Measurements from ENCODE around the gene NTMT1.
A peak's percentile ranks its signal among the peaks of the same experiment; 100 is the strongest.
"Not testable (repeated sequence)": the region's sequence is repeated elsewhere in the genome, so short reads cannot be mapped to it uniquely, and the experiment has no call there.

The NTMT1 gene, protein sequence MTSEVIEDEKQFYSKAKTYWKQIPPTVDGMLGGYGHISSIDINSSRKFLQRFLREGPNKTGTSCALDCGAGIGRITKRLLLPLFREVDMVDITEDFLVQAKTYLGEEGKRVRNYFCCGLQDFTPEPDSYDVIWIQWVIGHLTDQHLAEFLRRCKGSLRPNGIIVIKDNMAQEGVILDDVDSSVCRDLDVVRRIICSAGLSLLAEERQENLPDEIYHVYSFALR

DNA sequence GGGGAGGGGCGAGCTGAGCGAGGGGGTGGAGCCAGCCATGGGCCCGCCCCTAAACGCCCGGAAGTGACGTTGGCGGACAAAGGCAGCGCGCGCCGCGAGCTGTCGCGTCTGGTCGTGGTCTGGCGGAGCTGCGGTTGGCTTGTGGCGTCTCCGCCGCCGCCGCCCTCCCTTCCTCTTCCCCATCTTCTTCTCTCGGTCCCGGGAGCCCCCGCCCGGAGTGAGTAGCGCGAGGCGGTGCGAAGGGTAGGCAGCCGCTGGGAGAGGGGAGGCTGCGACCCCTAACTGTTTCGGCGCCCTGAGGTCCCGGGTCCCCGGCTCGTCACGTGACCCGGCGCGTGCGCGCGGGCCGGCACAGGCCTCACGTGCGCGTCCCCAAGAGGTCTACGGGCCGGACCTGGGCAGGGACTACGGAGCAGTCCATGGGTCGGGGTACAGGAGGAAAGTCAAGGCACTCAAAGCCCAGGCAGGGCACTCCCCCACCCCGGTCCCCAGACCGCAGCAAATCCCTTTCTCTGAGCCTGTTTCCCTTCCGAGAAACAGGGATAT is at the start of gene NTMT1:
Gene NTMT1 (plus strand): TSS at position 85 of the 546 bp plus-strand sequence. CDS start 6,541 bp downstream, outside the sequence.
- DNase-seq (ENCODE audit: low spot score), result peak; percentile 94

DNA sequence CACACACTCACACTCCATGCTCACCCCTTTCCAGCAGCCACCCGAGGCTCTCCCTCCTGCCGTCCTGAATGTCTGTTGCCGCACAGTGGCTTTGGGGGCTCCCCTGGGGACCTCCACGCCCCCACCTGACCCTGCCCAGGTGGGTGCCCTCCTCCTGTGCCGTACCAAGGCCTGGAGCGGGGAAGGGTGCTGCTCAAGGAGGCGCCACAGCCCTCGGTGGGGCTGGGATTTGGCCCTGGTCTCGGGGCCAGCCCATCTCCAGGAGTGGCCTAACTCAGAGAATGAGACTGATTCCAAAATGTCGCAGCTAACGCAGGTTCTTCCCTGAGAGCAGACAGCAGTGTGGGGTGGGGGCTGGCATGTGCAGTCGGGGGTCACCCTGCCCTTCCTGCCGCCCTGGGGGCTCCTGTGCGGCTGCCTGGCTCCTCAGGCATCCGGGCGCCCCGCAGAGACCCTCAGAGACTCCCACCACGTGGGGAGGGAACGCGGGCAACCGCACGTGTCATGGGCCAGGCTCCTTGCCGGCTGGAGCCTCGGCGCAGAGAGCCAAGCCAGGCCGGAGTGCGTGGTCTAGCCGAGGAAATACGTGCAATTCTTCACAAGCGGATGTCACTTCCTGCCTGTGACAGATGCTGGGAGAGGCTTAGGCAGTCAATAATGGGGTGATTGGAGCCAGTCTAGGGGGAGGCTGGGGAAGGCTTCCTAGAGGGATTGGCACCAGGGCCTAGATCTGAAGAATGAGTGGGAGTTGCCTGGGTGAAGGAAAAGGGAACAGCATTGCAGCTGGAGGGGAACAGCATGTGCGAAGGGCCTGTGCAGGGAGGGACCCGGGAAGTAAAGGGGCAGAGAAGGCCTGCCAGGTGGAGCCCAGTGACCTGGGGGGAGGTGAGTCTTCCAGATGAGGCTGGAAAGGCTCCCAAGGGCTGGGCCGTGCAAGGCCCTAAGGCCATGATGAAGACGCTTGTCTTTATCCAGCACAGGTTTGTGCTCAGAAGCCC is 49.1 kb upstream of the NTMT1 start:
- peak; percentile 59 for DNase-seq (ENCODE audit: low spot score)

DNA sequence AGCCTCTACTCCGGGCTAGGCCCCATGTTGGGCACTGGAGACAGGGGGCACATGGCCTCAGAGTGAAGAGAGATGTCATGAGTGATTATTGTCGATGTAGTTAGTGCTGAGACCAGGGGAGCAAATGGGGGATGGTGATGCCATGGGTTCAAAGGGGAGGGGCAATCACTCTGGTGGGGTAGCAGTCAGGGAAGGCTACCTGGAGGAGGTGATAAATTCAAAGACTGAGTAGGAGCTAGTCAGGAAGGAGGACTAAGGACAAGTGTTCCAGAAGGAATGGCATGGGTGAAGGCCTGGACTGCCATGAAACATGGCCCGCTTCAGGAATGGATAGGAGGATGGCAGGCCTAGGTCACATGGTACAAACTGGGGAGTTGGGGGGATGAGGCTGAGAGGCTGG is 46.7 kb upstream of the NTMT1 start:
- no peak for DNase-seq (ENCODE audit: low spot score)

DNA sequence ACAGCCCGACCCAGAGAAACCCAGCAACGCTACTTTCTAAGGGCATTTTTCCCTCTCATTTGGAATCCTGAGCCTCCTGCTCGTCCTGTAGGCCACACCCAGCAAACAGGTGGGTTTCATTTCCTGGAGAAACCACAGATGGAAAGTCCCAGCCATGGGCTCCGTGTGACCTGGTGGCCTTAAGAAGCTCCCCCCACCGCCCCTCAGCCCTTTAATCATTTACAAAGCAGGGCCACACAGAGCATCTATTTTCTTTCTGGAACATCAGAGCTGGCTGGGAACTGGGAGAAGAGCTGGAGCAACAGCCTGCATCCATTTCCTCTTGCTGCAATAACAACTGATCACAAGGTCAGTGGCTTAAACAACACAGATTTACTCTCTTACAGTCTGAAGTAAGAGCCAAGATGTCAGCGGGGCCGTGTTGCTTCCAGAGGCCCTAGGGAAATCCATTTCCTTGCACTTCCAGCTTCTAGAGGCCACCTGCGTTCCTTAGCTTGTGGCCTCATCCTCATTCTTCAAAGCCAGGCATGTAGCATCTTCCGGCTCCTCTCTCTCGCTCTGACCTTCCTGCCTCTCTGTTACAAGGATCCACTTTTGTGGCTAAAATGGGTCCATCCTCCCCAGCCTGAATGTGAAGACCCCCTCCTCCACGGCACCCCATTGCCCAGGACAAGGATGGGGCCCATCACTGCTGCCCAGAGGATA is 45.6 kb upstream of the NTMT1 start:
- DNase-seq (ENCODE audit: low spot score), result no peak

DNA sequence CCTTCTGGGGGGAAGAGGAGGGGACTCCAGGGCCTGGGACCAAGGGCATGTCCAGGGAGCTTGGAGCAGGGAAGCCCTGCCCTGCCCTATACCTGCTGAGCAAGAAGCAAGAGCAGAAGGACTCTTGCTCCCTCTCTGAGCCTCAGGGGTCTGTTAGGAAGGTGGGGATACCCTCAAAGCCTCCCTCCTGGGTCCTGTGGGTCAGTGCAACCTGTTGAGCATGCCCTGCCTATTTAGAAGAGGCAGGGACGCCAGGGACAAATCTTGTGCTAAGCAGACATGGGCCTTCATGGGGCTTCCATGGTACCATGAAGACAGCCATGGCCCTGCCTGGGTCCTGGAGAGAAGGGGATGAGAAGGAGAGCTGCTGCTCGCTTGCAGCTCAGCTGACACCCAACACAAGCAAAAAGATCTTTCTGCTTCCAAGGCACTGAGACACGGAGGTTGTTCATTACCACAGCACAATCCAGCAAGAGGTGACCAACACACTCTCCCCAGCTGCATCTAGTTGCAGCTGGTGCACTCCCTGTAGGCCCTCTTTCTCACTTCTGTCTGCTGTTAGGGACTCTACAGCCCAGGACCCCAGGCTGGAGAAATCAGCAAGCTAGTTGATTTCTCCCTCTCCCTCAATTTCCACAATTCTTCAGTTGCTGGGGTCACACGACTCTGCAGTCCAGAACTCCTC is 44.3 kb upstream of the NTMT1 start:
- DNase-seq (ENCODE audit: low spot score), result no peak

DNA sequence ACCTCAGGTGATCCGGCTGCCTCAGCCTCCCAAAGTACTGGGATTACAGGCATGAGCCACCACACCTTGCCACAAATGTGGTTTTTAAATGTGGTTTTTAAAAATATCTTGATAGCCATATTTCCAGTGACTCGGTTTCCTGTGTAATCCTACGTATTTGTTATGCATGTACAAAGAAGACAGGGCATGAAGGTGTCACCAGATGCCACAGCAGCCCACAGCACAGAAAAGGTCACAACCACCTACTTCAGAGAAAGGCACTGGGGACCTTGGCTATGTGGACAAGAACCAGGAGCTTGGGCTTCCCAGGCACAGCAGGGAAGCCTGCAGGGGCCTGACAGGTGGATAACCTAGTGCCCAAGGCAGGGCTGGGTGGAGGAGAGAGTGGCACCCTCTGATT is 43.1 kb upstream of the NTMT1 start:
- DNase-seq (ENCODE audit: low spot score), result no peak

DNA sequence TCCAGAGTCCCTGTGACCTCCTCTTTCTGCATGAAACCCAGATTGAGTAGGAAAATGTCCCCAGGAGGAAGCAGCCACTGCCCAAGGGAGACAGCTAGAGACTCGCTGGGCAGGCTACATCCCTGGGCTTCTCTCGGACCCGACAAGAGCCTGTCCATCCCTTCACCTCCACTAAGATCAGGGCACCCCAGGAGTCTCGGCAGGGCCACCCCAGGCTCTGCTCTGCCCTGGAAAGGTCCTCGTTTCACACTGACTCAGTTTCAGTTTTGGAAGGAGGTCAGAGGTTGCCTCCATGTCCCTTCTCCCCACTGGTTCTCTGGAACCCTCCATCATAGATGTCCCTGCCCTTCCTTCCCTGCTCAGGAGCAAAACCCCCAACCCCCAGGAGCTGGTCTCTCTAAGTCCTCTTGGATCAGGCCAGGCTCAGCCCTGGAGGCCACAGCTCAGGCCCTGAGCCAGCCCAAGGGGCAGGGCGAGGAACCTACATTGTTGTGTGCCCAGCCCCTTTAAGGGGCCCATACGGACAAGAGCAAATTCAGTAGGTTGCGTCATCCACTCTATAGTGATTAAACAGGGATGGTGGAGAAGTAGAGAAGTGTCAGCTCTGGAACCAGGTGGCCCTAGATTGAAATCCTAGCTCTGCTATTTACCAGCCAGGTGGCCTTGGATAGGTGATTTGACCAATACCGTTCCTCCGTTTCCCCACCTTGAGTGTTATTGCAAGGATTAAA is 42.5 kb upstream of the NTMT1 start:
- DNase-seq (ENCODE audit: low spot score), result no peak

DNA sequence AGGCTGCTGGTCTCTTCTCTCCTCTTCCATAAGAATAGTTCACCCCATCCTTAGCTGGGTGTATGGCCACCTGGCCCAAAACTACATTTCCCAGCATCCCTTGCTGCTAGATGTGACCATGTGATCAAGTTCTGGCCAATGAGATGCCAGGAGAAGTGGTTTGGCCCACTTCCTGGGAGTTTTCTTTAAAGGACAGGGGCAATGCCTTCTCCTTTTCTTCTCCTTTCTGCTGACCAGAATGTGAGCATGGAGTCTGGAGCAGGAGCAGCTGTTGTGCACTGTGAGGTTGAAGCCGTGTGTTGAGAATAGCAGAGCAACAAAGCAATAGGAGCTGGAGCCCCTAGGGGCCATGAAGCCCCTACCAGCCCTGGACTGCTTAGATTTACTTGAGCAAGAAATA is 41.8 kb upstream of the NTMT1 start:
- peak; percentile 86 for DNase-seq (ENCODE audit: low spot score)

DNA sequence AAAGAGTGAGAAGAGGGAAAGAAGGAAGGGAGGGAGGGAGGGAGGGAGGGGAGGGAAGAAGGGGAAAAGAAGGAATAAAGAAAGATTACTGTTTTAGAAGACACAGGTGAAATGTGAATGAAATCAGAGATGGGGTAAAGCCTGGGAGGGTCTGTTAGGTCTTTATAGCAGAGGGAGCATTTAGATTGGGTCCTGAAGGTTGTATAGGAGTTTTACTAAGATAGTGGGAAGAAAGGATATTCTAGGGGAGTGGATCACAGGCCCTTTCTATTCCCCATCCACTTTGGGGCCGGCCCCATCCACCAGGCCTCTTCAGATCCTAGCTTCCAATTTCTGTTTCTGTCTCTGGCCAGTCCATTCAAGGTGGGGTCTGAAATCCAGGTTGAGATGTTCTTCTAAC is 40.6 kb upstream of the NTMT1 start:
- DNase-seq (ENCODE audit: low spot score), result no peak

DNA sequence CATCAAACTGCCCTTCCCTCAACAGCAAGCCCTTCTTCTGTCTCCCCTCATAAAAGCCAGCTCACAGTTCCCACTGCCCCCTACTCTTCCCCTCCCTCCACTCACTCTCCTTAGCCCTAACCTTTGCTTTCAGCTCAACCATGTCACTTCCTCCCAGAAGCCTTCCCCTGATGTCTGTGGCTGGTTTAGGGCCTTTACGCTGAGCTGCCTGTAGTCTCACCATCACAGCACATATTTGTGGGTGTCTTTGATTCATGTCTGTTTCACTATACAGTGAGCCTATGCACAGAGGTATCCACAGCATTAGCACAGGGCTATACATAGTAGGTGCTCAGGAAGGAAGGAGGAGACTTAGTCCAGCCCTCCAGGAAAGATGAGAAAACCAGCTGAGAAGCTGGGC is 39.7 kb upstream of the NTMT1 start:
- DNase-seq (ENCODE audit: low spot score), result no peak

DNA sequence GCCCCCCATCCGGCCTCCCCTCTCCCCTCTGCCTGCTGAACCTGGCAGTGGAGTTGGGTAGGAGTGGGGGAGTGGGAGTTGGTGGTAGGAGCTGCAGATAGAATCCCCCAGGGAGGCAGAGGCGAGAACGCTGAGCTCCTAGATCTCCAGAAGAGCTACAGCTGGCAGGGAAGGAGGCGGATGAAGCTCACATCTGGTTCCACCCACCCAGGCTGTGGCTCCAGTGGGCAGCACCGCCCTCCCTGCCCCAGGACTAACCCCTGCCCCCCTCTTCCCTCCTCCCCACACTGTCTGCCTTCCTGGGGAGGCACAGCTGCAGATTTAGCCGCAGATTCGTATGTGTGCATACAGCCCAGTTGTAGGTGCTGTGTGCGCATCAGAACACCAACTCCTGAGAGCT is 39.3 kb upstream of the NTMT1 start:
- DNase-seq (ENCODE audit: low spot score), result peak; percentile 33

DNA sequence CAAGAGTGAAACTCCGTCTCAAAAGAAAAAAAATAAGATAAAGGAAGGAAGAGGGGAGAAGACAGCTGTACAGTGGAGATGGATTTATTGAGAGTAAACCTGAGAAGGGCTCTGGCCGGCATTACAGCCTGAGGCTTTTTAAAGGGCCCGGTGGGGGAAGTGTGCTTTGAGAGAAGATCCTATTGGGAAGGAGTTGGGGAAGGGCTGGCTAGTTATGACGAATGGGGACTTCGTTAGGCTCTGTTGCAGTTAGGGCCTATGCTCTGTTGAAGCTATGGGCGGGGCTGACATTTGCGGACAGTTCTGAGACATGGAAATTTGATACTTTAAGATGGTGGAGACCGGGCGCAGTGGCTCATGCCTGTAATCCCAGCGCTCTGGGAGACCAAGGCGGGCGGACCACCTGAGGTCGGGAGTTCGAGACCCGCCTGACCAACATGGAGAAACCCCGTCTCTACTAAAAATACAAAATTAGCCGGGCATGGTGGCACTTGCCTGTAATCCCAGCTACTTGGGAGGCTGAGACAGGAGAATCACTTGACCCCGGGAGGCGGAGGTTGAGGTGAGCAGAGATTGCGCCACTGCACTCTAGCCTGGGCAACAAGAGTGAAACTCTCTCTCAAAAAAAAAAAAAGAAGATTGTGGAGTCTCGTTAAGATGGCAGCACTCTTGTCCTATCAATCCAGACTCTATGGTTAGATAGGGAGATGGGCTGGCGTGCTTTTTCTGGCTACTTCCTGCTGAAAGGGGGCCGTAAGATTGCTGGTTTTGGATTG is 38.3 kb upstream of the NTMT1 start:
- no peak for DNase-seq (ENCODE audit: low spot score)

DNA sequence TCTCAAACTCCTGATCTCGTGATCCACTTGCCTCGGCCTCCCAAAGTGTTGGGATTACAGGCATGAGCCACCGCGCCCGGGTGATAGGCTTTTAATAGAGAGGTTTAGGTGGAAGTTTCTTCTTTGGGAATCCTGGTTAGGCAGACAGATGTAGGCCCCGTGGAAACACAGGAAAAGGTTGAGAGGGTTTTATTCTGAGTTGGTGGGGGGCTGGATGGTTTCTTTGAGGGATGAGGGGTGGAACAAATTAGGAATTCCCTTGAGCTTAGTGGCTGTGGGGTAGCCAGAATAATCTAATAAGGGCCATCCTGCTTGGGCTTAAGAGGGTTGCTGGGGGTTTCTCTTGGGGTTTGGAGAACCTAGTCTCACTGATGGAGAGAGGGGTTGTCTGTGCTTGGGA is 35.5 kb upstream of the NTMT1 start:
- no peak for DNase-seq (ENCODE audit: low spot score)

DNA sequence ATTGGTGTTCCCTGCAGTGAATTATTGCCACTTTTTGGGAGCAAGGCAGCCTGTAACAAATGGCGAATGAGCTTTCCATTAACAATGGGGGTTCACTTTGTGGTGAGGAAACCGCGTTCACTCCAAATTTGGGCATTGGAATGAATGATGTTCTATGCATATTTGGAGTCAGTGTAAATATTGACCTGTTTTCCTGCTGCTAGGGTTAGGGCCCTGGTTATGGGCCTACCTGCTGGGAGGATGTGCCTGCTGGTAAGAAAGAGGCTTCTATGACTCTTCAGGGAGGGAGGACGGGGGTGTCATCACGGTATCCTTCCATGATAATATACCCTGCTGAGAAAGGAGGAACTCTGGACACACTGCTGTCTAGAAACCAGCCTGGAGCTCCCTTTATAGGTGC is 34.0 kb upstream of the NTMT1 start:
- no peak for DNase-seq (ENCODE audit: low spot score)

DNA sequence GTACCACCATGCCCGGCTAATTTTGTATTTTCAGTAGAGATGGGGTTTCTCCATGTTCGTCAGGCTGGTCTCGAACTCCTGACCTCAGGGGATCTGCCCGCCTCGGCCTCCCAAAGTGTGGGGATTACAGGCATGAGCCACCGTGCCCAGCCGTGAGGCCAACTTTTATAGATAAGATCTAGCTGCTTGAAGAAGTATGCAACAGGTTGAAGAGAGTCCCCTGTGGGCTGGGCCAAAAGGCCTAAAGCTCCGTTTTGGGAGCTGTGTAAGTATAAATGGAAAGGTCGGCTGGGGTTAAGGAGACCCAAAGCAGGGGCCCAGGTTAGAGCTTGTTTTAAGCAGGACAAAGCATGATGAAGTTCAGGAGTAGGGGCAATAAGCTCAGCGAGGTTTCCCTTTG is 33.2 kb upstream of the NTMT1 start:
- not testable (repeated sequence) for DNase-seq (ENCODE audit: low spot score)

DNA sequence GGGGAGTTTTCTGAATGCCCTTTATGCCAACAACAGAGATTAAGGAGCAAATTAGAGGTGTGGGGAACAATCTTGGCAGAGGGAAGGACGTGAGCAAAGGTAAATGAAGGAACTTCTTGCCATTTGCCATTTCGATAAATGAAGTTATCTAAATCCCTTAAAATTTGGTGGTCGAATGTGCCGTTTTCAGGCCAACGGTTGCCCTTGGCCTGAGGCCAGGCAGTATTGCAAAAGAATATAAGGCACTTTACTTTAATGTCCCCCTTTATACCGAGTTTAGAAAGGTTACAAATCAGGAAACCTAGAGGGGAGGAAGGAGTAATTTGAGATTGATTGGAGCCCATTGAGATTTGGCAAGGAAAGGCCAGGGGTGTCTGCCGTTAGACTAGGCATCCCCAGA is 31.3 kb upstream of the NTMT1 start:
- DNase-seq (ENCODE audit: low spot score), result no peak

DNA sequence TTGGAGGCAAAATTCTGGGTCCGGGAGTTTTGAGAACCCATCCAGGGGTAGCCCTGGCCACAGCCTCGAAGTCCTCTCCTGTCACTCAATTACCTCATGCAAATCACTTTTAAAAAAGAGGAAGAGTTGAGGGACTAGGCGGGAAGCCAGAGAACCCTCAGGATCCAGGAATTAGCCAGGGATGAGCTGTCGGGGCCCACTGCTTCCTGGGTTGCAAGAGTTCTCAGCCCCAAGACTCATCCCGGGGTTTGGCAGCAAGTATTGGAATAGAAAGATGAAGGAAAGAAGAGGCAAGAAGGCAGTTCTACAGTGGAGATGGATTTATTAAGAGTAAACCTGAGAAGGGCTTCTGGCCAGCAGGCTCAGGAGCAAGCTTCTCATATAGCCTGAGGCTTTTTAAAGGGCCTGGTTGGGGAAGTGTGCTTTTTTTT is 30.6 kb upstream of the NTMT1 start:
- peak; percentile 60 for DNase-seq (ENCODE audit: low spot score)

DNA sequence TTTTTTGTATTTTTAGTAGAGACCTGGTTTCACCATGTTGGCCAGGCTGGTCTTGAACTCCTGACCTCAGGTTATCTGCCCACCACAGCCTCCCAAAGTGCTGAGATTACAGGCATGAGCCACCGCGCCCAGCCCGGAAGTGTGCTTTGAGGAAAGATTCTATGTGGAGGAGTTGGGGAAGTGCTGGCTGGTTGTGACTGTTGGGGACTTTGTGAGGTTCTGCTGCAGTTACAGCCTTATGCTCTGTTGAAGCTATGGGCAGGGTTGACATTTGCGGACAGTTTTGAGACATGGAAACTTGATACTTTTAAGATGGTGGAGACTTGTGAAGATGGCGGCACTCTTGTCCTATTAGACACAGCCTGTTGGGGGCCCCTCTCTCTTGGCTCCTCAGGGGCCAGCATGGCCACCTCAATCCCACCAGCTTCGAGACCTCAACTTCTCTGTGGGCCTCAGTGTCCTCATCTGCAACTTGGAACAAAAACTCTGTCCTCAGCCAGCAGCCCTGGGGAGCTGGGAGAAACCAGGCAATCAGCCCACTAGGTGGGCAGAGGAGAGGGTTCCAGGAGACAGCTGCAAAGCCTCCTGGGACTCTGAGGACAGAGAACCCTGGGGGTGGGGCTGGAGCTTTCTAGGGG is 29.9 kb upstream of the NTMT1 start:
- DNase-seq (ENCODE audit: low spot score), result no peak

DNA sequence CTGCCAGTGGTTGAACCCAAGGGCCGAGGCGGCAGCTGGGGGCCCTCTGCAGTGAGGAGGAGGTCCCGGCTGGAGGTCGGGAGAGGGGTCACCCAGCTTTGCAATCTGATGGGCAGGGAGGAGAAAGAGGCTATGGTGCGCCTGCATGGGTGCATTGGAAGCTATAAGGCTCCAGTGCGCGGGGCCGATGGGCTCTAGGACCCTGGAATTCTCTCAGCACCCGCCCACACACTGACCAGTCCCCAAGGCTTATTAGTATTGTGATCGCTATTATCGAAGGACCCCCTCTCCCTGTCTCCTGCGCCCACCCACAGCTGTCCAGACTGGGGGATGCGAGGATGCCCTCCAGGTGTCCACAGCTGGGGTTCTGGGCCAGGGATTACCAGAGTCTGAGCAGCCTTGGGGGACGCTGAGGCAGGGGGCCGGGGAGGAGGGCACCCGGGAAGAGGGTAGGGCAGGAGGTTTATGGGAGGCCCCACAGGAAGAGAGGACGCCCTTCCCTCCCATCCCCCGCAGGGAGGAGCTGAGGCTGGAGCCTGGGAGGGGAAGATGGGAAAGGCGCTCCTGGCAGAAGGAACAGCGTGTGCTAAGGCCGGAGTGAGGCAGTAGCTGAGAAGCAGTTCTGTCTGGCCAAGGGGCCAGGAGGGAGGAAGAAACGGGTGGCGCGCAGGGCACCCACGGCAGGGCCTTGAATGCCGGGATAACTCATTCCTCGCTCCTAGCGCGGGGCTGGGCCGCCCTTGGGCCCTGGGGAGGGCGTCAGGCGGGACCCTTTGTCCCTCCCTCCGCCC is 29.2 kb upstream of the NTMT1 start:
- peak; percentile 72 for DNase-seq (ENCODE audit: low spot score)
